Osteocyte (in vitro differentiated cells): Measurements from ENCODE around the gene CDK5RAP2. TPM values are rescaled to one million over a fixed set of nuclear protein-coding genes. Genes with fewer than 3 reads are reported as not detected.

Experiments used
- DNase-seq: peaks from one replicate; pipeline ENCODE4 v3.0.0; 2021; ENCODE audit warnings: mixed read lengths; ENCODE audit not compliant: unreplicated experiment; ENCODE audit errors: extremely low spot score
- H3K27ac Mint-ChIP-seq: one replicate; pipeline ENCODE4 v1.8.0; 2021; ENCODE audit warnings: mild to moderate bottlenecking, mixed read lengths; ENCODE audit not compliant: unreplicated experiment
- H3K27me3 Mint-ChIP-seq: one replicate; pipeline ENCODE4 v1.8.0; 2021; ENCODE audit warnings: mixed read lengths; ENCODE audit not compliant: unreplicated experiment
- H3K36me3 Mint-ChIP-seq: one replicate; pipeline ENCODE4 v1.8.0; 2021; ENCODE audit warnings: mixed read lengths; ENCODE audit not compliant: unreplicated experiment
- H3K4me1 Mint-ChIP-seq: one replicate; pipeline ENCODE4 v1.8.0; 2021; ENCODE audit warnings: mixed read lengths; ENCODE audit not compliant: unreplicated experiment
- H3K4me3 Mint-ChIP-seq: one replicate; pipeline ENCODE4 v1.8.0; 2021; ENCODE audit warnings: mild to moderate bottlenecking, moderate library complexity, mixed read lengths; ENCODE audit not compliant: unreplicated experiment
- H3K9me3 Mint-ChIP-seq: one replicate; pipeline ENCODE4 v1.8.0; 2021; ENCODE audit warnings: mixed read lengths; ENCODE audit not compliant: unreplicated experiment
- total RNA-seq: library from RNA; stranded (reverse); gene quantifications from 2 replicates; pipeline ENCODE4 v1.2.1, GENCODE V29; 2021
- TF ChIP-seq, protein P1 (sequence below): fragments of 200-600 bp; sonication (generic); IDR thresholded peaks from 2 replicates; pipeline ENCODE4 v1.5.0; 2021; ENCODE audit warnings: antibody characterized with exemption, mild to moderate bottlenecking, moderate library complexity

The CDK5RAP2 gene
- total RNA-seq, 1 donor from 2014 or later = 48.7 TPM

DNA sequence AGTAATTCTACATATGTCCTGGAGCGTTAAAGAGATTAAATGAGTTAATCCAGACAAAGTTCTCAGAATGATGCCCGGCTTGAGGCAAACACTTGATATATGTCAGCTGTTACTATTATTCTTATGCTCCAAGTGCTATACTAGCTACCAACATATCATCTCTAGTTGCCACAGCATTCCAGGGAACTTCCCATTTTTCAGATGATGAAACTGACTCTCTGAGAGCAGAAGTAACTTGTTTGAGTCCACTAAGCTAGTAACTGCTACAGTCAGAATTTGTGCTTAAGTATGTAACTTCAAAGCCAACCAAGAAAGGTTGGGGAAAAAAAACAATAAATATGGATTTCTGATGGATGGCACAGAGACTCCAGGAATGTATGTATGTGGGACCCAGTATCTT, 98.1 kb downstream of the CDK5RAP2 start:
- DNase-seq = no peak
- no peaks in the 10 kb centered on the region for H3K27me3 Mint-ChIP-seq
- TF ChIP-seq, protein P1, sequence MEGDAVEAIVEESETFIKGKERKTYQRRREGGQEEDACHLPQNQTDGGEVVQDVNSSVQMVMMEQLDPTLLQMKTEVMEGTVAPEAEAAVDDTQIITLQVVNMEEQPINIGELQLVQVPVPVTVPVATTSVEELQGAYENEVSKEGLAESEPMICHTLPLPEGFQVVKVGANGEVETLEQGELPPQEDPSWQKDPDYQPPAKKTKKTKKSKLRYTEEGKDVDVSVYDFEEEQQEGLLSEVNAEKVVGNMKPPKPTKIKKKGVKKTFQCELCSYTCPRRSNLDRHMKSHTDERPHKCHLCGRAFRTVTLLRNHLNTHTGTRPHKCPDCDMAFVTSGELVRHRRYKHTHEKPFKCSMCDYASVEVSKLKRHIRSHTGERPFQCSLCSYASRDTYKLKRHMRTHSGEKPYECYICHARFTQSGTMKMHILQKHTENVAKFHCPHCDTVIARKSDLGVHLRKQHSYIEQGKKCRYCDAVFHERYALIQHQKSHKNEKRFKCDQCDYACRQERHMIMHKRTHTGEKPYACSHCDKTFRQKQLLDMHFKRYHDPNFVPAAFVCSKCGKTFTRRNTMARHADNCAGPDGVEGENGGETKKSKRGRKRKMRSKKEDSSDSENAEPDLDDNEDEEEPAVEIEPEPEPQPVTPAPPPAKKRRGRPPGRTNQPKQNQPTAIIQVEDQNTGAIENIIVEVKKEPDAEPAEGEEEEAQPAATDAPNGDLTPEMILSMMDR = no peak
- no peak overlapping the region for H3K4me3 Mint-ChIP-seq
- no peaks in the 10 kb centered on the region for H3K9me3 Mint-ChIP-seq
- no peak overlapping the region for H3K27ac Mint-ChIP-seq
- H3K4me1 Mint-ChIP-seq = peaks cover 16% of the 10 kb centered on the region
- H3K36me3 Mint-ChIP-seq = peaks cover 9% of the 10 kb centered on the region

DNA sequence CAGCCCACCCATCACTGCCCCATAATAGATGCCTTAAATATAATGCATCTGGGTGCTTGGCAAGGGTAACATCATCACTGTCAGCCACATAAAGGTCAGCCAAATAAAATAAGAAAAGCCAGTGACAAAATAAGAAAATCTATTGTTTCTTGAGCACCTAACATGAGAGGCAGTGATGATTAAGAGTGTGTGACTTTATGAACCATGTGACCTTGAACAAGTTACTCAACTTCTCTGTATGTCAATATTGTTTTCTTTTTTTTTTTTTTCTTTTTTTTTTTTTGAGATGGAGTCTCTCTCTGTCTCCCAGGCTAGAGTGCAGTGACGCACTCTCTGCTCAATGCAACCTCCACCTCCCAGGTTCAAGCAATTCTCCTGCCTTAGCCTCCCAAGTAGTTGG, 98.7 kb downstream of the CDK5RAP2 start:
- no peaks in the 10 kb centered on the region for H3K27me3 Mint-ChIP-seq
- no peak overlapping the region for H3K27ac Mint-ChIP-seq
- no peak for DNase-seq
- TF ChIP-seq, protein P1 = no peak
- peaks cover 9% of the 10 kb centered on the region for H3K36me3 Mint-ChIP-seq
- no peaks in the 10 kb centered on the region for H3K9me3 Mint-ChIP-seq
- no peak overlapping the region for H3K4me3 Mint-ChIP-seq
- H3K4me1 Mint-ChIP-seq = peaks cover 16% of the 10 kb centered on the region

DNA sequence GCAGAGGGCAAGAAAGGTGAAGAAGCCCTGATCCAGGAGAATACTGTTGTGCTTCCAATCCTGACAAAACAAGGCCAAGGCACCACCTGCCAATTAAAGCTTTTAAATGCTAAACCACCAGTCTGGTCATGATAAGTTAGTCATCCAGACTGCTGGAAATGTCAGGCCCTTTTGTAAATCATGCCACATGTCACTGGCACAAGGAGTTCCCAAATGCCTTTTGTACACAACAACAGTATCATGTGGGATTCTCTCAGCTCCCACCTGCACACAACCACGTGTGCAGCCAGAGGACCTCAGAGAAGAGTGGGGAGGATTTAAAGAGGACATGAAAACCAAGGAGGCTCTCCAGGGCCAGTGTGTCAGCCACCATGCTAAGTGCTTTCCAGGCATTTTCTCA, 99.3 kb downstream of the CDK5RAP2 start:
- Mint-ChIP-seq H3K4me1 (peaks cover 18% of the 10 kb centered on the region), H3K27ac (no peak overlapping the region), H3K27me3 (no peaks in the 10 kb centered on the region), H3K4me3 (no peak overlapping the region), H3K9me3 (no peaks in the 10 kb centered on the region), H3K36me3 (peaks cover 9% of the 10 kb centered on the region)
- TF ChIP-seq, protein P1 = no peak
- DNase-seq = no peak

DNA sequence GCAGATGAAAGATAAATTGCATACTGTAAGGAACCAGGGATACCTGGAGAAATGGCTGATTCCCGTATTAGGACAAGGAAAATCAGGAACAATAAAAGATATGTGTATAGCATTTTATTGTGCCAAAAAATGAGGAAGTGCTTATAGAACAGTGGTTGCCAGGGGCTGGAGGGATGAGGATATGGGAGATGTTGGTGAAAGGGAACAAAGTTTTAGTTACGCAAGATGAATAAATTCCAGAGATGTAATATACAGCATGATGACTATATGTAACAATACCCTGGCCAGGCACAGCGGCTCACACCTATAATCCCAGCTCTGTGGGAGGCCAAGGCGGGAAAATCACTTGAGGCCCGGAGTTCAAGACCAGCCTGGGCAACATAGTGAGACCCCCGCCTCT, 101.8 kb downstream of the CDK5RAP2 start:
- H3K27me3 Mint-ChIP-seq = no peaks in the 10 kb centered on the region
- no peak for DNase-seq
- peak overlapping the region; percentile 62 for H3K27ac Mint-ChIP-seq
- peaks cover 4% of the 10 kb centered on the region for H3K36me3 Mint-ChIP-seq
- H3K9me3 Mint-ChIP-seq = no peaks in the 10 kb centered on the region
- peaks cover 28% of the 10 kb centered on the region for H3K4me1 Mint-ChIP-seq
- TF ChIP-seq, protein P1 = no peak
- H3K4me3 Mint-ChIP-seq = no peak overlapping the region

DNA sequence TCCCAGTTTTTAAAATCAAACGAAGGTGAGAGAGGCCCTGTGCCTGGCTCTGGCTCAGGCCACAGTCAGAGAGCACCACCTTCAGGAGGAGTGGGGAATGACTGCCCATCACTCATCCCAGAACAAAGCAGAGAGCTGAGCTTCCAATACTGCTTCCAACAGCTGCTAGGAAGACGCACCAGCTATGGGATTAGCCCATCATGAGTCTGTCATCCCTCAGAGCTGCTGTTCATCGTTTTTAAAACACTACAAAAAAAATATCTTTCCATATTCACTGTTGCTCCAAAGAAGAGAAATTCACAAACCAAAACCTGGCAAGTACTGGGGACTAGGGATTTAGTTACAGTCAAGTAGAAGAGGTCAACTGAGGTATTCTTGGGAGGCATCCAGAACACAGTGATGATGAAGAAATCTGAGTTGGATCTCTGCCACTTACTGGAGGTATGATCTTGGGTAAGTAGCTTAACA, 102.4 kb downstream of the CDK5RAP2 start:
- peak overlapping the region; percentile 62 for H3K27ac Mint-ChIP-seq
- no peak for DNase-seq
- H3K4me3 Mint-ChIP-seq = no peak overlapping the region
- no peaks in the 10 kb centered on the region for H3K9me3 Mint-ChIP-seq
- TF ChIP-seq, protein P1 = peak; percentile 99
- H3K4me1 Mint-ChIP-seq = peaks cover 28% of the 10 kb centered on the region
- H3K36me3 Mint-ChIP-seq = peaks cover 2% of the 10 kb centered on the region
- no peaks in the 10 kb centered on the region for H3K27me3 Mint-ChIP-seq
